ENCODE results near the gene PTDSS2.

Gene PTDSS2

DNA sequence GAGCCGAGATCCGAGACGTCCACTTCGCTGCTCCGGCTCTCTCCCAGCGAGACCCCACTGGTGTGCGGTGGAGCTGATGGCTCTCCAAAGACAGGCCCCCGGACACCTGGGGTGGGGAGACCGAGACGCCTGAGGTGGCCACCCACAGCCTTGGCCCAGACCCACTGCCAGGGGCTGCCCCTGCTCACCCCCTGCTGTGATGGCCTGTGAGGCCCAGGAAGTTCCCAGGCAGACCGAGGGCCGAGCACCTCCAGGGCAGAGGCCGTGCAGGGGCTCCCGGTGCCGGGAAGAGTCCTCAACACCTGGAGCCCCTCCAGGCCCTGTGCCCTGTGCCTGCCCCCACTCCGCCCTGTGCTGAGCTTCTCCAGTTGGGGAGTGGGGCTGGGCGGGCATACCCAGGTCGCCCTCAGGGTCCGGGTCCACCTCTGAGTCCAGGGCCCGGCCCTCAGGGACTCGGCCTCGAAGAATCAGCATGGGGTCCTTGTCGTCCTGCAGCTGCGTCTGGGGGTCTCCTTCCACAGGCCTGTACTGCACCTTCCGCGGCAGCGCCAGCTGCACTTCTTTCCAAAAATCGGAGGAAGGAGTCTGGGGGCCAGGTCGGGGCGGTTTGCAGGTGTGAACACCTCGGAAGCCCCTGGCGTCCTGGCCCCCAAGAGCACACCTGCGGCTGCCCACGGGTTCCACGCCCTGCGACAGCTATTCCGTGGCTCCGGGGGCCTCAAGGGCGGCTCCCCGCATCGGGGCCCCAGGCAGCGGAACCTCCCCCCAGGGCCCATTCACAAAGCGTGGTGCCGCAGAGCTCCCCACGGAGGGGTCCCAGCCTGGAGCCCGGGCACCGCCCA, 43.9 kb upstream of the PTDSS2 start:
- TF ChIP-seq, protein P1, sequence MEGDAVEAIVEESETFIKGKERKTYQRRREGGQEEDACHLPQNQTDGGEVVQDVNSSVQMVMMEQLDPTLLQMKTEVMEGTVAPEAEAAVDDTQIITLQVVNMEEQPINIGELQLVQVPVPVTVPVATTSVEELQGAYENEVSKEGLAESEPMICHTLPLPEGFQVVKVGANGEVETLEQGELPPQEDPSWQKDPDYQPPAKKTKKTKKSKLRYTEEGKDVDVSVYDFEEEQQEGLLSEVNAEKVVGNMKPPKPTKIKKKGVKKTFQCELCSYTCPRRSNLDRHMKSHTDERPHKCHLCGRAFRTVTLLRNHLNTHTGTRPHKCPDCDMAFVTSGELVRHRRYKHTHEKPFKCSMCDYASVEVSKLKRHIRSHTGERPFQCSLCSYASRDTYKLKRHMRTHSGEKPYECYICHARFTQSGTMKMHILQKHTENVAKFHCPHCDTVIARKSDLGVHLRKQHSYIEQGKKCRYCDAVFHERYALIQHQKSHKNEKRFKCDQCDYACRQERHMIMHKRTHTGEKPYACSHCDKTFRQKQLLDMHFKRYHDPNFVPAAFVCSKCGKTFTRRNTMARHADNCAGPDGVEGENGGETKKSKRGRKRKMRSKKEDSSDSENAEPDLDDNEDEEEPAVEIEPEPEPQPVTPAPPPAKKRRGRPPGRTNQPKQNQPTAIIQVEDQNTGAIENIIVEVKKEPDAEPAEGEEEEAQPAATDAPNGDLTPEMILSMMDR (conservative IDR thresholded peaks at IDR 0.05; ENCODE audit: low read depth, low read length) = no peak
- no peak for DNase-seq (ENCODE audit: low read depth)
- H3K4me3 ChIP-seq (ENCODE audit: low read depth, low read length) = peak overlapping the region; percentile 65

DNA sequence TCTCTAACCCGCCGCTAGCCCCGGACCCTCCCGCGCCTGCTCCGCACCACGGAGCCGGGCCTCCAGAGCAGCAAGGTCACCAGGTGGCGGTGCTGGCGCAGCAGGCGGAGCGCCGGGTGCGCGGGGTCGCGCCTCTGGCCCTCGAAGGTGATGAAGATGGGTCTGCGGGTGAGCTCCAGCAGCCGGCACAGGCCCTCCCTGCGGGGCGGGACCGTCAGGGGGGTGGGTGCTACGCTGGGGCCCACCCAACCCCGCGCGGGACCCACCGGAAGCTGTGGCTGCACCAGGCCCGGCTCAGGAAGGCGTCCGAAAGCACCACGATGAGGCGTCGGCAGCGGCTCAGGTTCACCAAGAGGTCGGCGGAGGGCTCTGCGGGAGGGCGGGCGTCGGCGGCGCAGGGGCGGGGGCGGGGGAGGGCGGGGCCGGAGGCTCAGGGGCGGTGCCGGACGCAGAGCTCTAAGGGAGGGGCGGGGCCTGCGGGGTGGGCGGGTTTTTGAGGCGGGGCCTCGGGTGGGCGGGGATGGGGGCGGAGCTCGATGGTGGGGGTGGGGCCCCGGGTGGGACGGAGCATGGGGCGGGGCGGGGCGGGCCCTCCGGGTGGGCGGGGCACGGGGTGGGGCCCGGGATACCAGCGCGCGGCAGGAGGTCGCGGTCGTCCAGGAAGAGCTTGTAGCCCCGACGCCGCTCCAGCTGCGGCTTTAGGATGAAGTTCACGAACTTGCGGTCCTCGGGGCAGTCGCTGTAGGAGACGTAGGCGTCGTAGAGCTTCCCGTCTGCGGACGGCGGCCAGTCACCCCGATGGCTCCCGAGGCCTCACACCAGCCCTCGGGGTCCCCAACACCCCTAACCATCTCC, 43.1 kb upstream of the PTDSS2 start:
- TF ChIP-seq, protein P1 (conservative IDR thresholded peaks at IDR 0.05; ENCODE audit: low read depth, low read length) = no peak
- peak; percentile 82 for DNase-seq (ENCODE audit: low read depth)
- peak overlapping the region; percentile 65 for H3K4me3 ChIP-seq (ENCODE audit: low read depth, low read length)

GRCh38 chr11:407651-408123, 42.4 kb upstream of the PTDSS2 start:
- H3K4me3 ChIP-seq (ENCODE audit: low read depth, low read length) = no peak overlapping the region
- TF ChIP-seq, protein P1 (conservative IDR thresholded peaks at IDR 0.05; ENCODE audit: low read depth, low read length) = no peak
- no peak for DNase-seq (ENCODE audit: low read depth)

- no peak overlapping the region for H3K4me3 ChIP-seq (ENCODE audit: low read depth, low read length)
- DNase-seq (ENCODE audit: low read depth) = no peak
- TF ChIP-seq, protein P1 (conservative IDR thresholded peaks at IDR 0.05; ENCODE audit: low read depth, low read length) = no peak
Measured at GRCh38 chr11:408154-409007, 41.7 kb upstream of the PTDSS2 start.

GRCh38 chr11:409008-409599, 41.0 kb upstream of the PTDSS2 start:
- TF ChIP-seq, protein P1 (conservative IDR thresholded peaks at IDR 0.05; ENCODE audit: low read depth, low read length) = no peak
- H3K4me3 ChIP-seq (ENCODE audit: low read depth, low read length) = no peak overlapping the region

More at GRCh38 chr11:409008-409599, 41.0 kb upstream of the PTDSS2 start:
- no peak for DNase-seq (ENCODE audit: low read depth)

Measured in choroid plexus epithelial cell (primary cell).